Activated CD4-positive, alpha-beta T cell treated with anti-CD3 and anti-CD28 coated beads, Interleukin-2, Interleukin-6, amounts not matched to agents 100 ng/mL and 50 ng/mL, durations not matched to agents 16 hours and 8 hours (primary cell): ENCODE measurements around the gene DPEP2NB.
A peak's percentile ranks its signal among the peaks of the same experiment; 100 is the strongest.
"Not testable (repeated sequence)": the region's sequence is repeated elsewhere in the genome, so short reads cannot be mapped to it uniquely, and the experiment has no call there.

ENCODE experiments used
- DNase-seq: peaks from one replicate; pipeline ENCODE4 v3.0.0-alpha.2; 2020

The DPEP2NB gene

DNA sequence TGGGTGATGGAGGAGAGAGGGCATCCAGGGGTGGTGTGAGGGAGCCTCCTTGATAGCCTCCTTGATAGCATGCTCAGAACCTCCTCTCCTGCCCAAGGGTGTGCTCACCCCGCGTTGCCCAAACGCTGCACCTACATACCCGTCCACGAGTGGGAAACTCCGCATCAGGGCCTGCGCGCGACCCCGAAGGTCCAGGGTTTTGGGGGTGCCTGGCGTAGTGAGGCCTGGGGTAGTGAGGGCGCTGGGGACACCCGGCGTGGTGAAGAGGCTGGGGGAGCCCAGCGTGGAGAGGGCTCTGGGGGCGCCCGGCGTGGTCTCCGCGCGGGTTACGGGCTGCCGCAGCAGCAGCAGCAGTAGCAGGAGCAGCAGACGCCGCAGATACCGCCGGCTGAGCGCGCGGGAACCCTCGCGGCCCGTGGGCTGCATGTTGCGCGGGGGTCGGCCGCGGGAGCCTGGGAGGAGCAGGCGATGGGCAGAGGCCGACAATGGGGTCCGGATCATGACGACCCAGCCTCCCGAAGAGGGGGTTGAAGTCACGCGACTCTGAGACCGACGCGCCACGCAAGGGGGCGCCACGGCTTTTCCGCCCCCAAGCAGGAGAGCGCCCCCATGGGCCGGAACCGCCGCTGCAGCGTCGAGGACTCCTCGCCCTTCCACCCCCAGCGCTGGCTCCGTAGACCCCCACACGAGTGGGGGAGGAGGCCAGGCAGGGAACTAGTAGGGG is 35.6 kb downstream of the DPEP2NB start, which contains the start of gene DPEP3:
Gene DPEP3 (minus strand): TSS at position 545 of the 724 bp plus-strand sequence. CDS start 119 bp downstream, at position 426.
- no peak for DNase-seq

DNA sequence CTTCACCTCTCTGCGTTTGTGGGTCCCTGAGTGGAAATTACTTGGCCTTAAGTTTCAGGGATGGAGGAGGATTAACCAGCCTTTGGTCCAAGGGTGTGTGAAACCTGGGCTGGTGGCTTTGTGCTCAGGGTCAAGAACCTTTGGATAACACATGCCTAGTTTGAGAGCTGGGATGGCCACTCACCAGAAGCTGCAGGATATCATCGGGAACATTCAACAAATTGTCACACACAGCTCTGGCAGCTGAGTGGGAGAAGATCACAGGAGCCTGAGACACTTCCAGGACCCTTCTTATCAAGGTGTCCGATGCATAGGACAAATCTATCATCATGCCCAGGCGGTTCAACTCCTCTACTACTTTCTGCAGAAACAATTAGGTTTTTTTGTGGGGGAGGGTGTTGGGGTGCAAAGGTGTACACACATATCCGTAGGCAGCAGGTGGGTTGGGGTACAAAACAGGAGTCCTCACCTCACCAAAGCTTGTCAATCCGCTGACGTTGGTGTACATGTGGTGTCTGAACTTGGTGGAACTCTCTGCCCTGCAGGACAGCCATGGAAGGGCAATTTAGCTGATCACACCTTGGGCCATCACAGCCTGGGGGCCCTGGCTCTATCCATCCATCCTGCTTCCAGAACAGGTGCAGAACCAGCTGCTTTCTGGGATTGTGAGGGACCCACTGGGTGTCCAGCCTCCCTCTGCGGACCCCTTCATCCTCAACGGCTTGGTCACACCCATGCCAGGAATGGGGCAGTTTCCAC is 38.1 kb downstream of the DPEP2NB start:
- no peak for DNase-seq

GRCh38 chr16:67977005-67977404 is 38.7 kb downstream of the DPEP2NB start:
- no peak for DNase-seq

DNA sequence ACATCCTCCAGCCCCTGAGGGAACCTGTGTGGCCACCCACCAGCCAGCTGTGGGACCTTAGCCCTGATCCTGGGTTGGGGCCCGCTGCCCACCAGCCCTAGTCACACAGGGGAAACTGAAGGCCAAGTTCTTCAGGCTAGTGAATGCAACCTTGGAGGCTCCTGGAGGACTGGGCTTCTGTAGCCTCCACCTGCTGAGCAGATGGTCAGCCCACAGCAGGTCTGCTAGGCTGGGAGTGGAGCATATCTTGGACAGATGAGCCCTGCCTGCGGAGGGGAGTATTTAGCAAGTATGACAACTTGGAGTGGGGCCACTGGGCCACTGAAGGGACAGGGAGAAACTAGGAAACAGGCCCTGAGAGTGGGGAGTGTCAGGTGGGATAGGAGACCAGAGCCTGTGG is 39.5 kb downstream of the DPEP2NB start:
- no peak for DNase-seq

DNA sequence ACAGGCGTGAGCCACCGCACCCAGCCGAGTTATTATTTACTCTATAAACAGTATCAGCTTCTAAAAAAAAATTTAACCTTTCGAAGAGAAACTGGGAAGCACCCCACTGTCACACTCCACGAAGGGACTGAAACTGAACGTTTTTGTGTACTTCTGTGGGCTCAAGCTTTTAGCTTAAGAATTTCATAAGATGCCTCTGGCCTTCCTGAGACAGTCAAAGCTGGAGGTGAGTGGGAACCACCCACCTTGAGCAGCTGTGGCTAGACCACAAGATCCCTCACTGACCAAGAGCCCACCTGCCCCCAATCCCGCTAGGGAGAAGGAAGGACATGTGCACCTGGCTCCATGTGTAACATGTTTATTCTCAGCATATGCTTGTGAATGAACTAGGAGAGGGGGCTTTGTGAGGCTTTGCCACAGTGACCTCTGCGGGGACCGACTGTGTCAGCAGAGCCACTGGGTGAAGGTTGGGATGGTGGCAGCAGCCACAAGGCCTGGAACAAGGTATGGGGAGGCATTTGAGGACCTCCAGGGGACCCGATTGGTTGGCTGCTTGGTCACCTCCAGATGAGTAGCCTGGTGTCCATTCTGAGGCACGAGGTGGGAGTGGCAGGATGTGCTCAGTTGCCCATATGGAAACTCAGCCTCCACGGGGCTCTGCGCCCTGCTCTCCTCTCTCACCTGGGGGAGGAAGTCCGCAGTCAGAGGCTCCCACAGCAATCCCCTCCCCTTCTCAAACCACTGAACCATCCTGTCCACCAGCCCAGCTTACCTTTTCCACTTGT is 40.2 kb downstream of the DPEP2NB start:
- no peak for DNase-seq

- DNase-seq = not testable (repeated sequence)
These were observed 43.4 kb downstream of the DPEP2NB start for GRCh38 chr16:67972285-67972684.

- DNase-seq = no peak
These were observed 44.6 kb downstream of the DPEP2NB start for GRCh38 chr16:67971111-67971510.

DNA sequence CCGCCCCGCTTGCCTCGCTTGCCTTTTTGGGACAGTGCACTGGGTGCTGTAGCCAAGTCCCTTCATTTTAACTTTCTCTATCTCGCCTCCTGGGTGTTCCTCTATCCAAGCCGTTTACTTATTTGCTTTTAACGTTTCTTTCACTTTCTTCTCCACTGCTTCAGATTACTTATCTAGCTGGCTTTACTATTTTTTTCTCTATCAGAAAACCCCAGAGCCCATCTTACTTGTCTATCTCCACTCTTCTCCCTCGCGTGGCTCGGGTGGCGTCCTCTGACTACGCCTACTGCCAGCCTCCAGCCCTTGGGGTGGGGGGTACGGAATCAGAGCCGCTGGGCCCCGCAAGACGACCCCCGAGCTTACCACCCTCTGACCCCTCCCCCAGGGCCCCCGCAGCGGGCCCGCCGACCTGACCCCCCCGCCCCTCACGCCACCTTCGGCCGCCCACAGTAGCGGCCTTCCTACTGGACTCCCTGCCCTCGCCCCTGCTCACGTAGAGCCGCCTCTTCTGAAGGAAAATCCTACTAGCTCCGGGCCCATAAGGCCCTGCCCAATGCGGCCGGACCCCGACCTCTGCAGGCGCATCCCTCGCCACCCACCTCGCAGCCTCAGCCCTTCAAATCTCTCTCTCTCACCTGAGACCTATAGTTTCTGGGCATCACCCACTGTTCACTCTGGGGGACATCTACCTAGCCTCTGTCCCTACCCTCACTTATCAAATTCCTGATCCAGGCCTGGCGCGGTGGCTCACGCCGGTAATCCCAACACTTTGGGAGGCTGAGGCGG is 46.3 kb downstream of the DPEP2NB start:
- no peak for DNase-seq

- DNase-seq = peak; percentile 95
These were observed 47.1 kb downstream of the DPEP2NB start, which contains the start of gene SLC12A4 for GRCh38 chr16:67968400-67969253. Gene SLC12A4 (minus strand): TSS chr16:67968637. CDS start chr16:67968553, 84 bp downstream.

- DNase-seq = peak; percentile 47
These were observed 47.7 kb downstream of the DPEP2NB start for GRCh38 chr16:67967958-67968399.

DNA sequence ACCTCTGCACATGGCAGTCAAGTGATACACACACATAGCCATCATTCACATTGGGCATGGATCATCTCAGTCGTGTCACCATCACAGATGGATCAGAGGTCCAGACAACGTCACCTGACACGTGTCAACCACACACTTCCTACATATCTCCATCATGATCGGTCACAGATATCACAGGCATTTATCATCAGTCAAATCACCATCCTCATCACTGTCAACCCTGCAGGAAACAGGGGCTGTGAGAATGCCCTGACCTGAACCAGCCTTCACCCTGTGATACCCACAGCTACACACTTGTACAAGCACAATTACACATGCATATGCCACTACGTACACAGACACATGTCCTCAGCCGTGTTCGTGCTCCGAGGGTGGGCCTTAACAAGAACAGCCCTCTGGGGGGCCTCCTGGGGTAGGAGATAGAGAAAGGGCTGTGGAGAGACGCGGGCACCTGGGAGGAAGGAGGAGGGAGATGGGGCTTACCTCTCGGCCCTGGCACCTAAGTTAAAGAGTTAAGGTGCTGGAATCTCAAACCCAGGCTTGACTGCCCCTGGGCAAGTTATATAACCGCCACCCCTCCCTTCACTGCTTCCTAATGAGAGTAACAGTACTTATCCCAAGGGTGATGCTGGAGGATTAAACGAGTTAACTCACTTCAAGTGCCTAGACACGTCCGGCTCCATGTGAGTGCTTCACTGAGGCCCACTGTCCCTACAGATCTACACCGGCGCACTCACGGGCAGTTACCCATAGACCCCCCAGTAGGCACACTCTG is 48.3 kb downstream of the DPEP2NB start:
- DNase-seq = peak; percentile 60

- no peak for DNase-seq
These were observed 49.0 kb downstream of the DPEP2NB start for GRCh38 chr16:67966549-67967182.

GRCh38 chr16:67965668-67966548 is 49.8 kb downstream of the DPEP2NB start:
- DNase-seq = no peak

- no peak for DNase-seq
These were observed 51.1 kb downstream of the DPEP2NB start for GRCh38 chr16:67964477-67965131.

DNA sequence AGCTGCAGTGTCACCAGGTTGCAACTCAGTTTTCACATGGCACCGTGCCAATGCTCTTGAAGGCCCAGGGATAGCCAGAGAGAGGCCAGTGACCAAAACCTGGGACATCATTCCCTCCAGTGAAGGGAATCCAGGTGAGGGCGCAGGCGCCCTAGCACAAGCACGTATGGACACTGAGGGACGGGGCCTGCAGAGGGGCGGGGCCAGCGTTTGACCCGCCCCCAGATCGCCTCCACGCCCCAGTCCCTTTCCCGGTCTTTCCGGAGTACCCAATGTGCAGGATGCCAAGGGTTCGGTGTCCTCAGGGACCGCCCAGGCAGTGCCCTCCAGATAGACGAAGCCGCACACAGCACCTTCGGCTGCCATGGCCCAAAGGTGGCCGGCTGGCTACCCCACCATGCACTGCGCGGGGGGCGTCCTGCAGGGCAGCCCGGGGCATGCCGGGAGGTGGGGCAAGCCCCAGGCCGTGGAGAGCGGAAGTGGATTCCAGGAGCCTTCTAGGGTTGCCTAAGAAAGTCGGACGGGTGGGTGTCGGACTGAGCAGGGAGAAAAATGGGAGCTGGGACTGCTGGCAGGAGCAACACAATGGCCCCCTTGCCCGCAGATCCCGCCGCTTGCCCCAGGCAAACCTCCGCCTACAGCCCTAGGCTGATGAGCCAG is 51.9 kb downstream of the DPEP2NB start:
- no peak for DNase-seq
